GM11168 (cell line): ENCODE data around the gene CHMP2B.
"Not testable (repeated sequence)": the region's sequence is repeated elsewhere in the genome, so short reads cannot be mapped to it uniquely, and the experiment has no call there.

Experiments
- in situ Hi-C: fragments of 300-500 bp; cut with MboI; formaldehyde crosslinking; loops from one replicate; pipeline ENCODE4 v1.12.0; 2022; ENCODE audit warnings: low sequenced_read_pairs; ENCODE audit not compliant: unreplicated experiment

Gene CHMP2B

DNA sequence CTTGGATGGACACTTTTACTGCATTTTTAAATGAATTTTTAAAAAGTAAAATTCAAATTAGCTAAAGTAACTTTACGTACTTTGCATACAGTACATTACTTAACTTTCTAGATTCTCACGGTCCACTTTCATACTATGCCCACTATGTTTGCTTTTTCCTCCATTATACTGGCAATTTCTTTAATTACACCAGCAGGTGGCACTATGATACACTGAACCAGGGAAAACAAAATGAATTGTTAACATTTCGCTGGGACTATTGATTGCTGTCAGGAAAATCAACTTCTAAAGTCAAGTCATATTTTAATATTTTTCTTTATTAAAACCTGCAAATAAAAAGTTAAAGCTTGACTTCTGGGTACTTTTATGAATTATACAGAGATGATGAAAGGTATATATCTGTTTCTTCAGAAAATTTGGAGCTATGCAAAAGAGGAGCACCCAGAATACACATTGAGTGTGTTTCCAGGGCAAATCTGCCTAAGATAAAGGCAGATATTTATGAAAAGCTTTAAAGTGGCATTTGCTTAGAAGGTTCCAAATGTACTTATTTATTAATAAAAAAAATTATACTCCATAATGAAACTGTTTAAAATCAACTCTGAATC is 71.1 kb downstream of the CHMP2B start:
- in situ Hi-C loops: no loop called here

DNA sequence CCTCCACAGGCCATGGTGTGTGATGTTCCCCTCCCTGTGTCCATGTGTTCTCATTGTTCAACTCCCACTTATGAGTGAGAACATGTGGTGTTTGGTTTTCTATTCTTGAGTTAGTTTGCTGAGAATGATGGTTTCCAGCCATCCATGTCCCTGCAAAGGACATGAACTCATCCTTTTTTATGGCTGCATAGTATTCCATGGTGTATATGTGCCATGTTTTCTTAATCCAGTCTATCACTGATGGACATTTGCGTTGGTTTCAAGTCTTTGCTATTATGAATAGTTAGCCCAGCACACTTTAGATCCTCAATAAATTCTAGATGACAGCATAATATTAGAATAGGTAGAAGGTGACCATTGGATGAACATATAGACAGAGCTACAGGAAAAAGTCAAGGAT is 77.9 kb downstream of the CHMP2B start:
- in situ Hi-C loops: not testable (repeated sequence)
